ENCODE data around the gene VWA3B. TPM values are rescaled to one million over a fixed set of nuclear protein-coding genes. Genes with fewer than 3 reads are reported as not detected.

The VWA3B gene
- total RNA-seq, 1 donor from 2014 or later = not detected

GRCh38 chr2:98343285-98343684 is 256.3 kb downstream of the VWA3B start:
- H3K27me3 Mint-ChIP-seq (ENCODE audit: low read depth) = peaks cover 73% of the 10 kb centered on the region
- peaks cover 5% of the 10 kb centered on the region for H3K4me1 Mint-ChIP-seq
- no peak for DNase-seq (ENCODE audit: low spot score in 2 of 2, unreplicated experiment in 2 of 2)
- H3K27ac Mint-ChIP-seq = no peak overlapping the region
- no peaks in the 10 kb centered on the region for H3K36me3 Mint-ChIP-seq
- TF ChIP-seq CTCF (IDR thresholded peaks at IDR 0.05; ENCODE audit: unreplicated experiment) = no peak
- H3K4me3 Mint-ChIP-seq = no peak overlapping the region
- H3K9me3 Mint-ChIP-seq = peaks cover 2% of the 10 kb centered on the region

GRCh38 chr2:98346311-98347236 is 259.6 kb downstream of the VWA3B start, which contains the start of gene CNGA3:
TSS of gene CNGA3 (plus strand) at chr2:98346456. CDS start at chr2:98369976, 23,520 bp downstream.
- DNase-seq (ENCODE audit: low spot score in 2 of 2, unreplicated experiment in 2 of 2) = peak in 1 of 2 experiments; percentile 78
- Mint-ChIP-seq H3K27ac (no peak within 1 kb of the TSS), H3K27me3 (ENCODE audit: low read depth) (peaks cover 96% of the 10 kb centered on the region), H3K9me3 (peaks cover 4% of the 10 kb centered on the region), H3K4me1 (peaks cover 5% of the 10 kb centered on the region), H3K4me3 (peak within 1 kb of the TSS; percentile 46), H3K36me3 (no peaks in the 10 kb centered on the region)
- no peak for TF ChIP-seq CTCF (IDR thresholded peaks at IDR 0.05; ENCODE audit: unreplicated experiment)

- peaks cover 99% of the 10 kb centered on the region for H3K27me3 Mint-ChIP-seq (ENCODE audit: low read depth)
- no peak overlapping the region for H3K27ac Mint-ChIP-seq
- no peak for DNase-seq (ENCODE audit: low spot score in 2 of 2, unreplicated experiment in 2 of 2)
- no peak for TF ChIP-seq CTCF (IDR thresholded peaks at IDR 0.05; ENCODE audit: unreplicated experiment)
- H3K36me3 Mint-ChIP-seq = no peaks in the 10 kb centered on the region
- no peak overlapping the region for H3K4me3 Mint-ChIP-seq
- H3K9me3 Mint-ChIP-seq = peaks cover 4% of the 10 kb centered on the region
- peaks cover 5% of the 10 kb centered on the region for H3K4me1 Mint-ChIP-seq
These were observed 260.5 kb downstream of the VWA3B start for GRCh38 chr2:98347298-98348065.

GRCh38 chr2:98348066-98348561 is 261.1 kb downstream of the VWA3B start:
- H3K27me3 Mint-ChIP-seq (ENCODE audit: low read depth) = peaks cover 94% of the 10 kb centered on the region
- DNase-seq (ENCODE audit: low spot score in 2 of 2, unreplicated experiment in 2 of 2) = no peak
- H3K27ac Mint-ChIP-seq = no peak overlapping the region
- no peak for TF ChIP-seq CTCF (IDR thresholded peaks at IDR 0.05; ENCODE audit: unreplicated experiment)
- H3K4me3 Mint-ChIP-seq = no peak overlapping the region
- H3K4me1 Mint-ChIP-seq = peaks cover 5% of the 10 kb centered on the region
- peaks cover 4% of the 10 kb centered on the region for H3K9me3 Mint-ChIP-seq
- H3K36me3 Mint-ChIP-seq = no peaks in the 10 kb centered on the region

GRCh38 chr2:98350411-98350810 is 263.4 kb downstream of the VWA3B start:
- Mint-ChIP-seq H3K4me1 (peaks cover 5% of the 10 kb centered on the region), H3K27me3 (ENCODE audit: low read depth) (peaks cover 78% of the 10 kb centered on the region), H3K27ac (no peak overlapping the region), H3K9me3 (peaks cover 4% of the 10 kb centered on the region), H3K4me3 (no peak overlapping the region), H3K36me3 (no peaks in the 10 kb centered on the region)
- no peak for TF ChIP-seq CTCF (IDR thresholded peaks at IDR 0.05; ENCODE audit: unreplicated experiment)
- no peak for DNase-seq (ENCODE audit: low spot score in 2 of 2, unreplicated experiment in 2 of 2)
